Suppressor macrophage treated with lipopolysaccharide for 1 hour (primary cell): Measurements from ENCODE around the gene GSTM2.

Source experiments
- DNase-seq, 3 donors: peaks; one replicate each; pipeline ENCODE4 v3.0.0-alpha.2; 2020 to 2022

GSTM2 gene

GRCh38 chr1:109718495-109718894 lies 50.6 kb downstream of the GSTM2 start:
- no peak for DNase-seq

GRCh38 chr1:109719337-109719837 lies 51.5 kb downstream of the GSTM2 start:
- peak; percentile 22 to 51 (median 47) for DNase-seq

- peak in 2 of 3 donors; percentile 27 to 39 for DNase-seq
Measured at GRCh38 chr1:109721042-109721441, 53.2 kb downstream of the GSTM2 start.

GRCh38 chr1:109721971-109722370 lies 54.1 kb downstream of the GSTM2 start:
- no peak for DNase-seq

- no peak for DNase-seq
Measured at GRCh38 chr1:109722908-109723691, 55.2 kb downstream of the GSTM2 start.
